Measurements from ENCODE around the gene ELP6.

GRCh38 chr3:47522082-47522987, 8.8 kb upstream of the ELP6 start:
- TF ChIP-seq, protein P1, sequence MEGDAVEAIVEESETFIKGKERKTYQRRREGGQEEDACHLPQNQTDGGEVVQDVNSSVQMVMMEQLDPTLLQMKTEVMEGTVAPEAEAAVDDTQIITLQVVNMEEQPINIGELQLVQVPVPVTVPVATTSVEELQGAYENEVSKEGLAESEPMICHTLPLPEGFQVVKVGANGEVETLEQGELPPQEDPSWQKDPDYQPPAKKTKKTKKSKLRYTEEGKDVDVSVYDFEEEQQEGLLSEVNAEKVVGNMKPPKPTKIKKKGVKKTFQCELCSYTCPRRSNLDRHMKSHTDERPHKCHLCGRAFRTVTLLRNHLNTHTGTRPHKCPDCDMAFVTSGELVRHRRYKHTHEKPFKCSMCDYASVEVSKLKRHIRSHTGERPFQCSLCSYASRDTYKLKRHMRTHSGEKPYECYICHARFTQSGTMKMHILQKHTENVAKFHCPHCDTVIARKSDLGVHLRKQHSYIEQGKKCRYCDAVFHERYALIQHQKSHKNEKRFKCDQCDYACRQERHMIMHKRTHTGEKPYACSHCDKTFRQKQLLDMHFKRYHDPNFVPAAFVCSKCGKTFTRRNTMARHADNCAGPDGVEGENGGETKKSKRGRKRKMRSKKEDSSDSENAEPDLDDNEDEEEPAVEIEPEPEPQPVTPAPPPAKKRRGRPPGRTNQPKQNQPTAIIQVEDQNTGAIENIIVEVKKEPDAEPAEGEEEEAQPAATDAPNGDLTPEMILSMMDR (IDR thresholded peaks at IDR 0.05; ENCODE audit: low read depth, low read length, missing input control): peak; percentile 97
- TF ChIP-seq, protein P2, sequence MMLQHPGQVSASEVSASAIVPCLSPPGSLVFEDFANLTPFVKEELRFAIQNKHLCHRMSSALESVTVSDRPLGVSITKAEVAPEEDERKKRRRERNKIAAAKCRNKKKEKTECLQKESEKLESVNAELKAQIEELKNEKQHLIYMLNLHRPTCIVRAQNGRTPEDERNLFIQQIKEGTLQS (IDR thresholded peaks at IDR 0.05): no peak
- TF ChIP-seq, protein P3, sequence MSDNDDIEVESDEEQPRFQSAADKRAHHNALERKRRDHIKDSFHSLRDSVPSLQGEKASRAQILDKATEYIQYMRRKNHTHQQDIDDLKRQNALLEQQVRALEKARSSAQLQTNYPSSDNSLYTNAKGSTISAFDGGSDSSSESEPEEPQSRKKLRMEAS (IDR thresholded peaks at IDR 0.05): peak; percentile 70
- peak; percentile 99 for TF ChIP-seq RAD21 (IDR thresholded peaks at IDR 0.05)
- no peak for TF ChIP-seq EGR1 (IDR thresholded peaks at IDR 0.05; ENCODE audit: low read depth in 2 of 2)
- no peak for TF ChIP-seq REST (IDR thresholded peaks at IDR 0.05)
- no peak for TF ChIP-seq TAF1 (conservative IDR thresholded peaks at IDR 0.05)
- peak in 1 of 2 donors; percentile 21 for TF ChIP-seq HNF4A (conservative IDR thresholded peaks at IDR 0.05)
- TF ChIP-seq SP1 (IDR thresholded peaks at IDR 0.05): no peak
- TF ChIP-seq, protein P4, sequence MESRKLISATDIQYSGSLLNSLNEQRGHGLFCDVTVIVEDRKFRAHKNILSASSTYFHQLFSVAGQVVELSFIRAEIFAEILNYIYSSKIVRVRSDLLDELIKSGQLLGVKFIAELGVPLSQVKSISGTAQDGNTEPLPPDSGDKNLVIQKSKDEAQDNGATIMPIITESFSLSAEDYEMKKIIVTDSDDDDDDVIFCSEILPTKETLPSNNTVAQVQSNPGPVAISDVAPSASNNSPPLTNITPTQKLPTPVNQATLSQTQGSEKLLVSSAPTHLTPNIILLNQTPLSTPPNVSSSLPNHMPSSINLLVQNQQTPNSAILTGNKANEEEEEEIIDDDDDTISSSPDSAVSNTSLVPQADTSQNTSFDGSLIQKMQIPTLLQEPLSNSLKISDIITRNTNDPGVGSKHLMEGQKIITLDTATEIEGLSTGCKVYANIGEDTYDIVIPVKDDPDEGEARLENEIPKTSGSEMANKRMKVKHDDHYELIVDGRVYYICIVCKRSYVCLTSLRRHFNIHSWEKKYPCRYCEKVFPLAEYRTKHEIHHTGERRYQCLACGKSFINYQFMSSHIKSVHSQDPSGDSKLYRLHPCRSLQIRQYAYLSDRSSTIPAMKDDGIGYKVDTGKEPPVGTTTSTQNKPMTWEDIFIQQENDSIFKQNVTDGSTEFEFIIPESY (IDR thresholded peaks at IDR 0.05): no peak
- no peak for TF ChIP-seq YY1 (IDR thresholded peaks at IDR 0.05)
- TF ChIP-seq GABPA (IDR thresholded peaks at IDR 0.05 in 1 of 2, conservative IDR thresholded peaks at IDR 0.05 in 1 of 2): no peak
- TF ChIP-seq HNF4G (IDR thresholded peaks at IDR 0.05): no peak

All from liver (tissue), 3 donors.